HG03097 (cell line): Measurements from ENCODE around the gene TEX53.

Source experiments
- ATAC-seq: cut with Tn5 transposase; IDR thresholded peaks from one replicate; pipeline ENCODE4 v1.9.1; 2021; ENCODE audit not compliant: unreplicated experiment, low FRiP score

TEX53 gene

DNA sequence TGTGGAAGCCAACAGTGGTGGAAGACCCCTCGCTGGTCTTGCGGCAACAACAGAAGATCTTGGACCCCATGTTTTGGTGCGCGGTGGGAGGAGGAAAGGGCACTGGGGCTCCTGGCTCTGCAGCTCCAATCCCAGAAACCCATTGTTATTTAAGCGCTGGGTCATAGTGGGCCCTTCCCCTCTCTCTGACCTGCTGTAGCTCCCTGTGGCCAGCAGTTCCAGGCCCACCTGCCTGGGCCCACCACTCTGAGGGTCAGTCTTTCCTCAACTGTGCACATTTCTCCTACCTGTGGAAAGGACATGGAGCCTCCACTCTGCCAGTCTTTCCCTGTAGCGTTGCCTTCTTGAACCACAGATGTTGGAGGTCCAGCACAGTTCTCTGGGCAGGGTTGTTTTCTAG lies at the start of gene TEX53:
TSS of gene TEX53 (minus strand) at position 101 of the 400 bp plus-strand sequence. CDS start at position 70, 31 bp downstream.
- ATAC-seq: no peak

DNA sequence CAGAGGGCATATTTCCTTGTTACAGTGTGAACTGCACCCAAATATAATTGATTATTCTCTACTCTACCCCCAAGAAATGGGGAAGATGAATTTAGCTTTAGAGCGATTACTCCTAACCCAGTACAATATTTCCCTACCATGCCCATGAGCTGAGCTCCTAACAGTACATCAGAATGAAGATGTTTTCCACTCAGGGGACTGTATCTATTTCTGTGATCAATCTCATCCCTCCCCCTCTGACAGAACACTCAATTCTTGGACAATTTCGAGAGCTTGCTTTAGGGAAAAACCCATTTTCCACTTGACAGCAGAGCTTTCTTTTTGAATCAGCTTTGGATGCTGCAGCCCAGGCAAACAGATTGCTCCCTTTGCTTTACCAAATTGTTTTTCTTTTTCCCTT lies 49.1 kb upstream of the TEX53 start:
- no peak for ATAC-seq

DNA sequence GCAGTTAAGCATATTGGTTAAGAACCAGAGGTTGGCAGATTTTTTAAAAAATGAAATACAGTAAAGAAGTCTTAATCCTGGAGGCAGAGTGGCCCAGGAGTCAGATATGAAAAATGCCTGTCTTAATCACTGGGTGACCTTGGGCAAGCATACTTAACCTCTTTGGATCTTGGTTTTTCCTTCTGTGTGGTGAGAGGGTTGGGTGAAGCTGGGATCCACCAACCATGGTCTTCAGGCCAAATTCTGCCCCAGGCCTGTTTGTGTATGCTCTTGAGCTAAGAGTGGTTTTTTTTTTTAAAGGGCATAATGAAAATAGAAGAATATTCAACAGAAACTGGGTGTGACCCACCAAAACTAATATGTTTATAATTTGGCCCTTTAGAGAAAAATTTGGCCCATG lies 44.4 kb upstream of the TEX53 start:
- no peak for ATAC-seq

DNA sequence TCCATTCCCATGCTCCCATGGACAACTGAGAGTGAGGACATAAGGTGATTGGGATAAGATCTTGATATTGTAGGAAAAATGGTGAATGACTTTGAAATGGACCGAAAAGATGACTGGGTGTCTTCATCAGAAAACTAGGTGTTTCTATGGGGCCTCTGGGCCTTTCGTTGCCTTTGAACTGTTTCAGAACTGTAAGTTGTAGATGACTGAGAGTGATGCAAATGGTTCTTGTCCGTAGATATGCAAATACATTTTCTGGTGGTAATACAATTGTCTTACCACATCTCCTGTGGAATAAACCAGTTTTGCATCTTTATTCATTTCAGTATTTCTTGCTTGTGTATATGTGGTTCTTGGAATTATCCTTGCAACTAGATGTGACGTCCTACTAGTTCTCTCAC lies 40.3 kb upstream of the TEX53 start:
- ATAC-seq: no peak

DNA sequence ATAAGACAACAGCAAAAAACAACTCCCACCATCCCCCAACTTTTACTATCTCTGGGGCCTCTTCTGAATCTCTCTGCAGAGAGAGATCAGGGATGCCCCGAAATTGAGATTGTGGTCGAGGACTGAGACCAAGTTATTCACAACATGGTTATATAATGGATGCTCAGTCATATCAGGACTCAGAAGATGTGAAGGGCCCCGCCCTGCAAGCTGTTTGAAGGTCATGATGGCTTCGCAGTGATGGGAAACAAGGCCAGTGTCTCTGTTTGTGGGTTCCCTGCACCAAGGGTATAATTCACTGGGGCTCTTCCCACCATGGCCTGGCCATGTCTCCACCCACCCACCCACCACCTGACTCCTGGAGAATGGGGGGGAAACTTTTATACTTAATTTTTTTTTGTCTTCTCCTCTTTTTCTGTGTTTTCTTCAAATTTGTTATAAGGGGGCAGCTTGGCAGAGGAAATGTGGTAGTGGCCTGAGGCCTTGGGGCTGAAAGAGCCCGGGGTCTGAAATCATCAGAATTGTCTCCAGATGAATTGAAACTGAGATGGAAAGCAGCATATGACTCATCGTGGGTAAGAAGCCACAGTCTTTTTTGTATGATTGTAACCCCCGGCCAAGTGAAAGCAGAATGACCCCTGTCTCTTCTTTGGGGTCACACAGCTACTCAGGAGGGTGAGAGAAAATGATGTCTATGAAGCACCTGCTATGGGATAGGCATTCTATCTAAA lies 39.4 kb upstream of the TEX53 start:
- ATAC-seq: peak; percentile 60

DNA sequence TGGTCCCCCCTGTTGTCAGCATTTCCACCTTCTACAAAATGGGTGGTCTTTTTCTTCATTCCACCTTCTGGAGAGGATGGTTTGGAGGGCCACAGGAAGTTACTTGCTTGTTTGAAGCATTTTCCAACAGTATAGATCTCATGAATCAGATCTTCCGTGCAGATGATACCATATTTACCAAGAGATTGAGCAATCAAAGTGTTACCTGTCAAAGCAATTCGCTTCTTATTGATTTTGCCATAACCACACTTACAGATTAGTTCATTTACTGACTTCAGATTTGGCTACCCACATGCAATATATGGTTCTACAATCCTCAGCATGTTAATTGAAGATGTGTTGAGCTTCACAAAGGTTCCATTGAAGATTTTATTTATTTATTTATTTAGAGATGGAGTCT lies 38.3 kb upstream of the TEX53 start:
- no peak for ATAC-seq

DNA sequence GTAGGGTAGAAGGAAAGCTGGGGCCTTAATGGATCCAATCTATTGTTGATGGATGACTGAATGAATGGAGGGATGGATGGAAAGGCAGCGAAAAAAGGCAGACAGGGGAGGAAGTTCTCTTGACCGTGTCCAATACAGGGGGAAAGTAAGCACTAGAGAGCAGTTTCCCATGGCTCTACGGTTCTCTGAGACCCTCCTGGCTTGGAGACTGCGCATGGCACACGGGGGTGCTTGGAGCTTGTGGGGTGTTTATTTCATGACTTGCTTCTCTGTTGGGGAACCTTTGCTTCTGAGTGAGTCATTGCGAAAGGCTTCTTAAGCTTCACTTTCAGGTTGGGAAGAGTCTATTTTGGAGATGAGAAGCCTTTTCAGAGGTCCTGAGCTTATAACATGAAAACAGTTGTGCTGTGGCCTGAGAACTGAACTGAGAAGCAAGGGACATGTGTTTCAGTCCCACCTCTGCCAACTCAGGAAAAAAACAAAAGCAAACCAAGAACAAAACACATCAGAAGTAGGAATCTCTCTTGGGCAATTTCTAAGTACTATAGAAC lies 37.2 kb upstream of the TEX53 start:
- ATAC-seq: peak; percentile 33

DNA sequence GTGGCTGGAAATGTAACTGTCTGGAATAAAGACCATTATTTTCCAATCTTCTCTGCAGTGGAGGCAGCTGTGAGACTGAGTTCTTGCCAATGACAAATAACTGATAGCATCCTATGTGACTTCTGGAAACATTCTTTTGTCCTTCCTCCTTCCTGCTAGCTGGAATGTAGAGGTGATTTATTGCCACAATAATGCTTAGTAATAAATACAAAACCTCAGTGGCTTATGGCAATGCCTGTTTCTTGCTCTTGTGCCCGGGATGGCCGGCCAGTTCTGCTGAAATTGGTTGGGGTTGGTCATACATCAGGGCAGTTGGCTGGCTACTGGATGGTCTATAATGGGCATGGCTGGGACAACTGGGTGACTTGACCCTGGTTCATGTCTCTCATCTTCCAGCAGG lies 36.5 kb upstream of the TEX53 start:
- ATAC-seq: no peak

DNA sequence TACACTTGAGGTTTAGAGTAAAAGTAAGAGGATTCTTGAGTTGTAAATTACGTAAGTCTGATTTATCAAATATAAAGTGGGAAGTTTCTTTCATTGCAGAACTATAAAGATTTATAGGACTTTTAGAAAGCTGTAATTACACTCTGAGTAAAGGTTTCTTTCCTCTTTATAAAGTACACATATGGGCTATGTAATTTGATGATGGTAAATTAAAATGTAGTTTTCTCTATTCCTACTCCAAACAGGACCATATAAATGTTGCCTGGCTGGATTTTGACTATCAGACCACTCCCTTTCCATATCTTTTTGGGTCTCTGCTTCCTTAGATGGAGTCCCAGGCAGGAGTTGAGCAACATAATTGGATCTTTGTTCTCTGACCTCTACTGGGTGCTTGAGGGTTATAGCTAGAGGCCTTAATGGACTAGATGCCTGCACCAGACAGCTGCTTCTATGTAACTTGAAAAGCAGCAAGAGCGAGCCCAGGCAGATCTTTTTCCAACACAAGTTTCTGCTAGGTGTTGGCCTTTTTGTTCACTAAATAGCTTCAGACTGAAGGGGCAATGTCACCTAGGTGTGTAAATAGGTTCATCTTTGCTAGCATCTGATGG lies 35.7 kb upstream of the TEX53 start:
- no peak for ATAC-seq

DNA sequence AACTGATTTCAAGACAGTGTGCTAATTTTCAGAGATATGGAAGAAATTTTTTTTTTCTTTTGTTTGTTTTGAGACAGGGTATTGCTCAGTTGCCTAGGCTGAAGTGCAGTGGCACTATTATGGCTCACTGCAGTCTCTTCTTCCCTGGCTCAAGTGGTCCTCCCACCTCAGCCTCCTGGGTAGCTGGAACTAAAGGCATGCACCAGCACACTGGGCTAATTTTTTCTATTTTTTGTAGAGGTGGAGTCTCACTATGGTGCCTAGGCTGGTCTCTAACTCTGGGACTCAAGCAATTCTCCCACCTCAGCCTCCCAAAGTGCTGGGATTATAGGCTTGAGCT lies 34.3 kb upstream of the TEX53 start:
- no peak for ATAC-seq

DNA sequence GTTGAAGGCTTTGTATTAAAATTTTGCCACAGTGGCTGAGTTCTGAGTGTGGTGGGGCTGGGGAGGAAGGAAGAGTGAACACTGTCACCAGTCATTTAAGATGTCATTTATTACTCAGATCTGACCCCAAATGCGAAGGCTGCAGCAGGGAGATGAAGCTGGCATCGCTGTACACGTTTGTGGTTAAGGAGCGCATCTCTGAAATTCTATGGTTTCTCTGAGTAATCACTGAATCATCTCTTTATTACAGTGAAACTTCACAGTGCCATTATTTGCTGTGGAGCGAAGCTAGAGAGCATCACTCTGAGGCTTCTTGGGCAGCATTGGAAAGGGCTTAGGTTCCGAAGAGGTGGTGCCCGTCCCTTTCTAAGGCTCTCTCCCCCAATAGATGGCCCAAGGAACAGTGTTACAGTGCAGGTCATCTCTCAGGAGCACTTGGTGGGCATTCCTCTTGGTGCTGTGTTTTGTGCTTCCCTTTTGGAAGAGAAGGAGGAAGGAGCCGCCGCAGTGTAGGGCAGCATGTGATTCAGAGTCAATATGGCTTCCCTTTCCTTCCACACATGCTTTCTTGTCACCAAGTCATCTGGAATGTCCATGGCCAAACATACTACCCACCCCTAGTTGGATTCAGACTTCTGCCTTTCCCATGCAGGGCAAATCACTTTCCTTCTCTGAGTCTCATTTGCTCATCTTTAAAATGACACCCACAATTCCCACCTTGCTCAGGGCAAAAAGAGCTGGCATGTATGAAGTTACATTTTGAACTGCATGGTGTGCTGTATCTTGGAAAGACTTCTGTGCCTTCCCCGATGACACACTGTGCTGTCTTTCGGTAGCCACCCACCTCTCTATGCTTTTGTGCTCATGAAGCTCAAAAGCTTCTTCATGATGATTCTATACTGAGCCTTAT lies 33.7 kb upstream of the TEX53 start:
- ATAC-seq: peak; percentile 70

DNA sequence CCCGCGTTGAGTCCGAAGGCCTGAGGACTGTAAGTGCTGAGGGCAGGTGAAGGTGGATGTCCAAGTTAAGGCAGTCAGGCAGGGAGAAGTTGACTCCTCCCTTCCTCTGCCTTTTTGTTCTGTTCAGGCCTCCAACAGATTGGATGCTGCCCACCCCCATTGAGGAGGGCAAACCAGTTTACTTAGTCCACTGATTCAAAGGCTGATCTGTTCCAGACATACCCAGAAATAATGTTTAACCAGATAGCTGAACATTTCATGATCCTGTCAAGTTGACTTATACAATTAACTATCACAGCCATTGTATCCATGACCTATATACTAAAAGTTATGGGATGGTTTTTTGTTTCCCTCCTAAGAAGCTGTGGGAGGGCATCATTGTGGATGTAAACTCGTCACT lies 32.7 kb upstream of the TEX53 start:
- ATAC-seq: no peak

DNA sequence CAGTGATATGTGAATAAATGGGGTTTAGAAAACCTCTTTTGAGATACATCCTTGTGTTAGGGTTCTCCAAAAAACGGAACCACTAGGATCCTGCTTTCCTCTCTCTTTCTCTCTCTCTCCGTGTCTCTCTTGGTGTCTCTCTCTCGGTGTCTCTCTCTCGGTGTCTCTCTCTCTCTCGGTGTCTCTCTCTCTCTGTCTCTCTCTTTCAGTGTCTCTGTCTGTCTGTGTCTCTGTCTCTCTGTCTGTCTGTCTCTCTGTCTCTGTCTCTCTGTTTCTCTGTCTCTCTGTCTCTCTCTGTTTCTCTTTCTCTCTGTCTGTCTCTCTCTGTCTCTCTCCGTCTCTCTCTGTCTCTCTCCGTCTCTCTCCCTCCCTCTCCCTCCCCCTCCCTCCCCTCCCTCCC lies 32.2 kb upstream of the TEX53 start:
- ATAC-seq: no peak

DNA sequence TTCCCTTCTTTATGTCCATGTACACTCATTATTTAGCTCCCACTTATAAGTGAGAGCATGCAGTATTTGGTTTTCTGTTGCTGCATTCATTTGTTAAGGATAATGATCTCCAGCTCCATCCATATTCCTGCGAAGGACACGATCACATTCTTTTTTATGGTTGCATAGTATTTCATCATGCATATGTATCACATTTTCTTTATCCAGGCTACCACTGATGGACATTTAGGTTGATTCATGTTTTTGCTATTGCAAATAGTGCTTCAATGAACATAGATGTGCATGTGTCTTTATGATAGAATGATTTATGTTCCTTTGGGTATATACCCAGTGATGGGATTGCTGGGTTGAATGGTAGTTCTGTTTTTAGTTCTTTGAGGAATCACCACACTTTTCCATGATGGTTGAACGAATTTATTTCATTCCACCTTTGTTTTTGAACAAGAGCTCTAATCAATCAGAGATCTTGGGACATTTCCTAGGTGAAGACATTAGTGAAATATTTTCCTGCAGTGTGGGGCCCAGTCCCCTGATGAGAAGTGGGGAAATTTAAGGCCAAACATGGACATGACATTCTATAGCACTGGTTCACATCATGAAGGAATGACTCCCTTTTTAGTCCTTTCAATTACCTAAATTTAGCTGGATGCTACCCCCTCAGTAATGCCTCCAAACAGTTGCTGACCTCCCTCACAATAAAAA lies 31.5 kb upstream of the TEX53 start:
- ATAC-seq: no peak

DNA sequence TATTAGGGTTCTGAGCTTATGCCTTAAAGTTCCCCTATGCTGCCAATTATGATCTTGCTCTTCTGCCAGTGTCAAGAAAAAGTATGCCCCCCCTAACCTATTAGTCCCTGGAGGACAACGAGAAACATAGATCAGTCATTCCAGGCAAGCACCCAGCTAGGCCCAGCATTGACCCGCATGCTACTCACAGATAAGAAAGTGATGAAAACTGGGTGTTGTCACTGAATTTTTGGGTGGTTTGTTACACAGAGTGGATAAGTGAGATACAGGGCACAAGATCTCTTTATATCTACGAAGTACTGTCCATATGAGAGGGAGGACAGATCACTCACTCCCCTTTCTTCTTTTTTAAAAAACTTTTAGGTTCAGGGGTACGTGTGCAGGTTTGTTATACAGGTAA lies 30.8 kb upstream of the TEX53 start:
- no peak for ATAC-seq

DNA sequence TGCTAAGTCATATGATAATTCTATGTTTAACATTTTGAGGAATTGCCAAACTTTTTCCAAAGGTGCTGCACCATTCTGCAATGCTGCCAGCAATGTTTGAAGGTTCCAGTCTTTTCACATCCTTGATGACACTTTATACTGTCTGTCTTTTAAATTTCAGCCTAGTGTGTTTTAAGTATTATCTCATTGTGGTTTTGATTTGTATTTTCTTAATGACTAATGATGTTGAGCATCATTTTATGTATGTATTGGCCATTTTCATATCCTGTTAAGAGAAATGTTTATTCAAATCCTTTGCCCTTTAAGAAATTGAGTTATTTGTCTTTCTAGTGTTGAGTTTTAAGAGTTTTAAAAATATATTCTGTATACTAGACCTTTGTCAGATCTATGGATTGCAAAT lies 29.4 kb upstream of the TEX53 start:
- ATAC-seq: no peak

DNA sequence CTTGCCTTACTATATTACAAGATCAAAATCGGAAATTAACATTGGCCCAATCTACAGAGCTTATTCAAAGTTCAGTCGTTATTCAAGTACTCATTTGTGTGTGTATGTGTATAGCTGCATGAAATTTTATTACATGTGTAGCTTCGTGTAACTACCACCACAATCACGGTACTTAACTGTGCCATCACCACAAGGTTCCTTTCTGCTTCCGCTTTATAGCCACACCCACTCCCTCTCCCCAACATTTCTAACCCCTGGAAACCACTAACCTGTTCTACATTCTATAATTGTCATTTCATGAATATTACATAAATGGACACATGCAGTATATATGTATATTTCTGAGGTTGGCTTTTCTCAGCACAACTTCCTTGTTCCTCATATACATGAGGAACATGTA lies 28.3 kb upstream of the TEX53 start:
- ATAC-seq: no peak

DNA sequence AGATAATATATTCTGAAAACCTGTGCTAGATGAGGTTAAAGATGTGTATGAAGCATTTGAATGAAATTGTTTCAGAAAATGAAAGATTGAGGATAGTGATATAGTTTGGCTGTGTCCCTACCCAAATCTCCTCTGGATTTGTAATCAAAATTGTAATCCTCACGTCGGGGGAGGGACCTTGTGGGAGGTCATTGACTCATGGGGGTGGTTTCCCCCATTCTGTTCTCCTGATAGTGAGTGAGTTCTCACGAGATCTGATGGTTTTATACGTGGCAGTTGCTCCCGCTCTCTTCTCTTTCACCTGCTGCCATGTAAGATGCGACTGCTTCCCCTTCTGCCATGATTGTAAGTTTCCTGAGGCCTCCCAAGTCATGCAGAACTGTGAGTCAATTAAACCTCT lies 26.4 kb upstream of the TEX53 start:
- ATAC-seq: no peak

DNA sequence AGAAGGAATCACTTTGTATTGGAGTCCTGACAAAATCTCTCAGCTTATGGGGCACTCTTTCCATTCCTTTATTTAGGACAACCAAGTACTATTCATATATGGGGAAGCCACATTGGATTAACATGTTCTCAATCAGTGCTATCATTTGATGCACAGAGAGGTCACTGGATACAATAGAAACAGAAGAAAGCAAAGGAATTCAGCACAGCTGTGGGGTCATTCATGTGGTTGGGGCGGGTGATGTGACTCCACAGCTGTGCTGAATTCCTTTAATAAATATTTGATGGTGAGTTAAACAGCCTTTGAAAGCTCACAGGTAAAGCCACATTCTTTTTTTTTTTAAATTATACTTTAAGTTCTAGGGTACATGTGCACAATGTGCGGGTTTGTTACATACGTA lies 25.2 kb upstream of the TEX53 start:
- no peak for ATAC-seq

DNA sequence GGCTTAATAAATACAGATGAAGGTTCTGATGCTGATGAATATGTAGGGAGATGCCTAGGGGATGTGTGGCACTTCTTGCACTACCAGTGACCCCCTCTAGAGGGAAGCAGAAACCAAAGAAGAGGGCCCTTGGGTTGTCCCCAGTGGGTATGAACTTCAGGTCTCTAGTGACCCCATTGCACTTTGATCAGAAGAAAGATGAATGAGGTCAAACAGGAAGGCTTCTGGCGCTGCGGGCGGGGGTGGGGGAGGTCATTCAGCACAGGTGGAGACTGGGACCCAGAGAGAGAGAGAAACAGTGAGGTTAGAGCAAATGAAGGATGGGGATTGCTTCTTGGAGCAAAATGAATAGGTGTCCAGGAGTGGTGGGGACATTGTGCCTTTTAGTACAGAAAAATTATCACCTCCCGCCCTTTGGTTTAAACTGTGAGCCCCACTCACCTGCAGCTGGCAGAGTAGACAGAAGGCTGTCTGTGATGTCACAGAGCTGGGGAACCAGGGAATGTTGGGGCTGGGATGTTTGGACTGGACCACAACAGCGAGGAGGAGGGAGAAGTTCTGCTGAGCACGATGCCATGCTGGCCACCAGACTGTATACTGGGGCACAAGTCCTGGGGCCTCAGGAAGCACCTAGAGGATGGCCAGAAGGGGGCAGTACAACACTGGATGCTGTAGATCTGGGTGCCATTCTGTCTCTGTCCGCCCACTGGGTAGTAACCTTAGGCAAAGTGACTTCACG lies 24.2 kb upstream of the TEX53 start, which contains the start of gene TEX48:
TSS of gene TEX48 (minus strand) at position 599 of the 739 bp plus-strand sequence. CDS start 10,469 bp downstream, outside the sequence.
- ATAC-seq: peak; percentile 64
